K562 (cell line): Measurements from ENCODE around the gene GLB1L3. TPM values are rescaled to one million over a fixed set of nuclear protein-coding genes. Genes with fewer than 3 reads are reported as not detected.

ENCODE experiments used
- ATAC-seq: fragments of 200-7000 bp; cut with Tn5 transposase; 3 replicates; pipeline ENCODE4 v1.9.1; 2020; ENCODE audit warnings: moderate library complexity
- BruUV-seq: library from RNA; stranded (reverse); fragments of 400-500 nt; replicated peaks from 2 replicates; lab custom pipeline; 2021; lab: Mats Ljungman, UMichigan
- CTCF ChIA-PET: fragments of 300-600 bp; formaldehyde crosslinking; extraction: SDS; loops from one replicate; lab custom pipeline; 2021; ENCODE audit warnings: low intra/inter-chr PET ratio; lab: Yijun Ruan, JAX
- POLR2A ChIA-PET: fragments of 300-600, 350-650 bp; sonication (Branson Sonifier 250); formaldehyde crosslinking; extraction: SDS; loops from one replicate; lab custom pipeline; 2021; ENCODE audit warnings: antibody characterized with exemption, inconsistent platforms; lab: Yijun Ruan, JAX
- DNase-seq, 4 experiments: peaks; one replicate each; pipeline versions ENCODE4 v3.0.0 to v3.0.0-alpha.2; 2011 to 2018; ENCODE audit warnings: low spot score in 3 of 4, mixed read lengths in 3 of 4; ENCODE audit errors: extremely low read depth in 1 of 4
- FAIRE-seq: peaks from 2 replicates; lab custom pipeline; 2011; peaks lifted over from hg19 to GRCh38; lab: Jason Lieb, UNC
- H2AFZ ChIP-seq: 2 replicates; pipeline ENCODE4 v1.6.0; 2011; ENCODE audit warnings: low read depth, low read length, control low read depth, inconsistent platforms
- H3K27ac ChIP-seq: fragments of 200-600 bp; 3 replicates; pipeline ENCODE4 v1.8.0; 2011; ENCODE audit warnings: low read depth, mild to moderate bottlenecking, control low read depth, inconsistent platforms, low read length, moderate library complexity, mixed read lengths; ENCODE audit errors: extremely low read depth
- H3K27me3 ChIP-seq, 2 experiments: fragments of 300-600 bp in 1 of 2; 2 replicates in 1 of 2; 3 replicates in 1 of 2; pipeline versions ENCODE4 v1.6.0 to v1.8.0; 2011; ENCODE audit warnings: inconsistent platforms in 2 of 2, low read length in 2 of 2, mild to moderate bottlenecking in 1 of 2, mixed read lengths in 1 of 2, moderate library complexity in 1 of 2; ENCODE audit not compliant: control insufficient read depth in 2 of 2, insufficient read depth in 2 of 2
- H3K36me3 ChIP-seq: fragments of 300-600 bp; 3 replicates; pipeline ENCODE4 v1.8.0; 2011; ENCODE audit warnings: mild to moderate bottlenecking, low read length, inconsistent platforms; ENCODE audit not compliant: control insufficient read depth, insufficient read depth
- H3K4me1 ChIP-seq, 2 experiments: fragments of 200-600 bp in 1 of 2; replicated peaks in 1 of 2; 2 replicates in 1 of 2; 3 replicates in 1 of 2; pipeline versions ENCODE4 v1.5.1 to v1.8.0; 2011; ENCODE audit warnings: inconsistent platforms in 2 of 2, low read length in 2 of 2, mild to moderate bottlenecking in 1 of 2, mixed read lengths in 1 of 2, moderate library complexity in 1 of 2; ENCODE audit not compliant: control insufficient read depth in 2 of 2, insufficient read depth in 2 of 2
- H3K4me2 ChIP-seq: 2 replicates; pipeline ENCODE4 v1.6.1; 2011; ENCODE audit warnings: low read length, control low read depth, inconsistent platforms, mixed read lengths; ENCODE audit not compliant: insufficient read depth
- H3K4me3 ChIP-seq: fragments of 200-600 bp; sonication (generic), shearing (Covaris generic); 2 replicates; pipeline ENCODE4 v1.5.1; 2016; ENCODE audit warnings: control low read depth, inconsistent platforms
- H3K79me2 ChIP-seq: fragments of 200-600 bp; 3 replicates; pipeline ENCODE4 v1.8.0; 2011; ENCODE audit warnings: low read length, inconsistent platforms; ENCODE audit not compliant: control insufficient read depth, insufficient read depth
- H3K9ac ChIP-seq, 2 experiments: 2 replicates each; pipeline versions ENCODE4 v1.6.0 to v1.6.1; 2011; ENCODE audit warnings: low read depth in 2 of 2, low read length in 2 of 2, control low read depth in 1 of 2, inconsistent platforms in 1 of 2, mild to moderate bottlenecking in 1 of 2, mixed read lengths in 1 of 2; ENCODE audit not compliant: insufficient read depth in 1 of 2
- H3K9me1 ChIP-seq: one replicate; pipeline ENCODE4 v1.6.0; 2011; ENCODE audit warnings: inconsistent platforms, mild to moderate bottlenecking, low read length, moderate library complexity; ENCODE audit not compliant: control insufficient read depth, insufficient read depth
- H3K9me3 ChIP-seq: replicated peaks from 2 replicates; pipeline ENCODE4 v1.5.1; 2011; ENCODE audit warnings: low read depth, low read length, inconsistent platforms; ENCODE audit not compliant: control insufficient read depth, insufficient read depth
- H4K20me1 ChIP-seq: replicated peaks from 2 replicates; pipeline ENCODE4 v1.6.1; 2011; ENCODE audit warnings: low read length, inconsistent platforms, mixed read lengths; ENCODE audit not compliant: control insufficient read depth, insufficient read depth
- CHD2 ChIP-seq: IDR thresholded peaks from 2 replicates; pipeline ENCODE4 v1.6.1; 2011; ENCODE audit warnings: low read depth, low read length
- CREB1 ChIP-seq, 2 experiments: sonication (generic) in 1 of 2; formaldehyde crosslinking in 1 of 2; IDR thresholded peaks; 2 replicates each; pipeline versions ENCODE4 v1.6.1 to v1.8.0; 2012 to 2022; ENCODE audit warnings: inconsistent platforms in 1 of 2, mild to moderate bottlenecking in 1 of 2, missing genetic modification reagents in 1 of 2, moderate library complexity in 1 of 2
- CREB3L1 ChIP-seq: fragments of 450-650 bp; IDR thresholded peaks from 2 replicates; pipeline ENCODE4 v1.6.1; 2014; ENCODE audit warnings: low read depth, mild to moderate bottlenecking, moderate library complexity, borderline replicate concordance
- CTCFL ChIP-seq: IDR thresholded peaks from 2 replicates; pipeline ENCODE4 v1.6.1; 2011; ENCODE audit warnings: borderline replicate concordance, low read depth, mild to moderate bottlenecking, moderate library complexity, low read length; ENCODE audit not compliant: insufficient read depth, poor library complexity, severe bottlenecking
- L3MBTL2 ChIP-seq: fragments of 450-650 bp; IDR thresholded peaks from 2 replicates; pipeline ENCODE4 v1.6.1; 2016; ENCODE audit warnings: mild to moderate bottlenecking, moderate library complexity
- MAZ ChIP-seq, 2 experiments: fragments of 450-650 bp in 1 of 2; sonication (generic) in 1 of 2; formaldehyde crosslinking; IDR thresholded peaks in 1 of 2; conservative IDR thresholded peaks in 1 of 2; 2 replicates each; pipeline versions ENCODE4 v1.4.0 to v1.5.0; 2020; ENCODE audit warnings: mild to moderate bottlenecking in 1 of 2, missing genetic modification reagents in 1 of 2
- MCM2 ChIP-seq: fragments of 450-650 bp; IDR thresholded peaks from 2 replicates; pipeline ENCODE4 v1.6.1; 2017; ENCODE audit warnings: low read depth, mild to moderate bottlenecking
- SPI1 ChIP-seq: IDR thresholded peaks from 2 replicates; pipeline ENCODE4 v1.6.1; 2011; ENCODE audit warnings: low read depth, low read length, control low read depth, borderline replicate concordance
- STAT5A ChIP-seq: IDR thresholded peaks from 2 replicates; pipeline ENCODE4 v1.6.1; 2012; ENCODE audit warnings: low read length, inconsistent platforms, borderline replicate concordance
- TFAP4 ChIP-seq: sonication (generic); formaldehyde crosslinking; IDR thresholded peaks from 2 replicates; pipeline ENCODE4 v1.8.0; 2022; ENCODE audit warnings: missing genetic modification reagents, mild to moderate bottlenecking, moderate library complexity, borderline replicate concordance
- ZBTB9 ChIP-seq: fragments of 450-650 bp; formaldehyde crosslinking; IDR thresholded peaks from 2 replicates; pipeline ENCODE4 v1.4.0; 2020; ENCODE audit warnings: mild to moderate bottlenecking, moderate library complexity
- ZFX ChIP-seq: sonication (generic); formaldehyde crosslinking; IDR thresholded peaks from 2 replicates; pipeline ENCODE4 v1.8.0; 2022; ENCODE audit warnings: mild to moderate bottlenecking, missing genetic modification reagents, moderate library complexity
- ZNF695 ChIP-seq: fragments of 450-650 bp; formaldehyde crosslinking; IDR thresholded peaks from 2 replicates; pipeline ENCODE4 v1.4.0; 2020; ENCODE audit warnings: mild to moderate bottlenecking, moderate library complexity
- WGBS: fragments of 100-300 bp; shearing (Covaris generic); methylation state at CpG from one replicate; pipeline ENCODE4 v1.1.6; 2016; ENCODE audit warnings: low coverage, mixed read lengths; ENCODE audit not compliant: insufficient coverage; ENCODE audit errors: missing lambda C conversion rate; 5-methylcytosine and 5-hydroxymethylcytosine counted together
- in situ Hi-C: fragments of 300-500 bp; cut with MboI; formaldehyde crosslinking; loops from 4 replicates; pipeline ENCODE4 v1.15.0; 2018; ENCODE audit warnings: inconsistent platforms, mixed read lengths
- intact Hi-C: fragments of 100-400 bp; cut with micrococcal nuclease; formaldehyde crosslinking; loops from 2 replicates; pipeline ENCODE4 v1.14.2; 2022
- polyA plus RNA-seq, 8 experiments: library from polyadenylated mRNA; depleted of rRNA in 4 of 8; stranded (reverse) in 5 of 8; unstranded in 3 of 8; fragments of >200 nt; fragmentation: Nextera tagmentation in 2 of 8; fragmentation: Illumina TruSeq in 1 of 8; extraction: Ambion mirVana in 2 of 8; extraction: Trizol in 1 of 8; gene quantifications; 2 replicates each; pipeline versions ENCODE4 v1.2.1 to v1.2.3, GENCODE V29; 2011 to 2014; ENCODE audit warnings: inconsistent platforms in 1 of 8, missing spikeins in 1 of 8
- total RNA-seq, 7 experiments: library from RNA; depleted of rRNA in 6 of 7; stranded (reverse); fragments of >200 nt in 6 of 7; fragmentation: Illumina TruSeq in 2 of 7; extraction: Trizol in 2 of 7; gene quantifications; 2 replicates each; pipeline versions ENCODE4 v1.2.1 to v1.2.3, GENCODE V29; 2011 to 2021; ENCODE audit warnings: low replicate concordance in 1 of 7

GLB1L3 gene
- total and polyA plus RNA-seq, 9 of the 15 experiments (the other 6 are each of a cell fraction or from before 2014, with no cell fraction given): 0.18 to 3.3 (median 0.49) TPM

- ATAC-seq: peak; percentile 80
- intact Hi-C loops: no loop called here
- 0 out of 3 replicates have a peak, but pooled peaks cover 2% of the 10 kb centered on the region for H3K79me2 ChIP-seq
- 2% methylated on average over 11 of the region's 40 CpGs for WGBS
- H3K4me1 ChIP-seq: peaks cover 8 to 19% of the 10 kb centered on the region in 2 experiments; a peak in 4 of 5 replicates
- H3K4me3 ChIP-seq: peak overlapping the region; percentile 65
- no peaks in the 10 kb centered on the region for H3K9me3 ChIP-seq
- H3K36me3 ChIP-seq: no peaks in the 10 kb centered on the region
- POLR2A ChIA-PET: no interaction called here
- peak overlapping the region; percentile 64 for H3K27ac ChIP-seq
- H3K27me3 ChIP-seq: peaks cover 4 to 7% of the 10 kb centered on the region in 2 experiments; a peak in 4 of 5 replicates
- DNase-seq: peak; percentile 47 to 66 (median 58)
- peak overlapping the region; percentile 70 to 90 for H3K9ac ChIP-seq
- peak overlapping the region; percentile 91 for H2AFZ ChIP-seq
- CTCF ChIA-PET: no interaction called here
- no TSS peak for BruUV-seq
- H3K4me2 ChIP-seq: peak overlapping the region; percentile 76
- in situ Hi-C loops: no loop called here
- FAIRE-seq: no peak
- H4K20me1 ChIP-seq: no peaks in the 10 kb centered on the region
- H3K9me1 ChIP-seq: no peaks in the 10 kb centered on the region
- no peak for TF ChIP-seq ZBTB9
- TF ChIP-seq STAT5A: no peak
- TF ChIP-seq CHD2: 0 out of 2 replicates have a peak, but pooled peaks have one; percentile 26
- peak; percentile 21 for TF ChIP-seq TFAP4 (CRISPR knock-in tag)
- TF ChIP-seq CREB3L1: peak; percentile 5; the same call in 1 of the 2 replicates
- TF ChIP-seq MAZ (CRISPR knock-in tag; conservative IDR thresholded peaks at IDR 0.05 in 1 of 2, IDR thresholded peaks at IDR 0.05 in 1 of 2): peak in 1 of 2 experiments; percentile 42; a peak in 1 of 4 replicates
- TF ChIP-seq SPI1: no peak
- TF ChIP-seq L3MBTL2: peak; percentile 50; the same call in 1 of the 2 replicates
- peak; percentile 43 for TF ChIP-seq ZFX (CRISPR knock-in tag)
- TF ChIP-seq MCM2: no peak
- no peak for TF ChIP-seq CREB1 (IDR thresholded peaks at IDR 0.05)
- TF ChIP-seq CREB1 (CRISPR knock-in tag; IDR thresholded peaks at IDR 0.05): 0 out of 2 replicates have a peak, but pooled peaks have one; percentile 7
- TF ChIP-seq ZNF695 (CRISPR knock-in tag): no peak
- TF ChIP-seq CTCFL: peak; percentile 60
Measured at GRCh38 chr11:134332189-134332631, 56.0 kb downstream of the GLB1L3 start.
